LNCaP clone FGC (cell line): ENCODE results near the gene PCBP3.
"Not testable (repeated sequence)": the region's sequence is repeated elsewhere in the genome, so short reads cannot be mapped to it uniquely, and the experiment has no call there.

Source experiments
- DNase-seq: peaks from one replicate; pipeline ENCODE4 v3.0.0-alpha.2; 2011; ENCODE audit warnings: low read depth
- H3K4me3 ChIP-seq: 2 replicates; pipeline ENCODE4 v1.5.1; 2011; ENCODE audit warnings: mild to moderate bottlenecking, low read depth, low read length, control low read depth
- CTCF ChIP-seq: IDR thresholded peaks from 2 replicates; pipeline ENCODE4 v1.5.1; 2012; ENCODE audit warnings: mild to moderate bottlenecking; ENCODE audit not compliant: control insufficient read depth, insufficient read depth; ENCODE audit errors: extremely low read depth

Gene PCBP3

DNA sequence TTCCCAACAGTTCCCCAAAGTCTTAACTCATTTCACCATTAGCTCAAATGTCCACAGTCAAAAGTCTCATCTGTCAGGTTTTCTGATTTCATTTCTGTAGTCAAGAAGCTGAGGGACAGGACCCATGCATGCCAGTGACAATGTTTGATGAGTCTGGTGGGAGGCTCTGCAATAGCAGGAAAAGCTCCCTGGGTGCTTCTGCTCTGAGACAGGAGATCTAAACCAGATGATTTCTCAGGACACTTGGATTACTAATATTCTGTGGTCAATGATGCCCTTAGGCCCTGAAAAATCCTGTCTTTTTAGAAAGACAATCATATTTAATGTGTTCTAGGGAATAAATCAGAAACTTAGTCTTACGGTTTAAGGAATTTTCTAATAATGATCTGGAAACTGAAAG lies 56.4 kb downstream of the PCBP3 start:
- no peak for TF ChIP-seq CTCF
- no peak overlapping the region for H3K4me3 ChIP-seq
- no peak for DNase-seq

DNA sequence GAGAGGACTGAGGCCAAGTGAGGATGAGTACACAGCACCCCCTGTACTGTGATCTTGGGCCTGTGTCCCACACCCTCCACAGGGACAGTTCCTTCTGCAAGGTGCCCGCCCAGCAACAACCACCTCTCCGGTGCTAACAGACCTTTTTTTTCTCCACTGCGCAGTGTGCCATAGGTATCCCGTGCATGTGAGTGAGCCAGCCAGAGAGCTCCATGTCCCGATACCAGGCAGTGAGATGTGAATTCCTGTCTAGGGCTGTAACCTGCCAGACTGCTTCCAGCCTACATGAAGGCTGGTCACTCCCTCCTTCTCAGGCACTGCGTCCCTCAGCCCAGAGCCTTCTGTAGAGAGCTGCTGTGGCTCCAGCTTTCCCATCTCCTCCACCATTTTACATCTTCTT lies 56.9 kb downstream of the PCBP3 start:
- no peak for DNase-seq
- no peak overlapping the region for H3K4me3 ChIP-seq
- TF ChIP-seq CTCF = no peak

DNA sequence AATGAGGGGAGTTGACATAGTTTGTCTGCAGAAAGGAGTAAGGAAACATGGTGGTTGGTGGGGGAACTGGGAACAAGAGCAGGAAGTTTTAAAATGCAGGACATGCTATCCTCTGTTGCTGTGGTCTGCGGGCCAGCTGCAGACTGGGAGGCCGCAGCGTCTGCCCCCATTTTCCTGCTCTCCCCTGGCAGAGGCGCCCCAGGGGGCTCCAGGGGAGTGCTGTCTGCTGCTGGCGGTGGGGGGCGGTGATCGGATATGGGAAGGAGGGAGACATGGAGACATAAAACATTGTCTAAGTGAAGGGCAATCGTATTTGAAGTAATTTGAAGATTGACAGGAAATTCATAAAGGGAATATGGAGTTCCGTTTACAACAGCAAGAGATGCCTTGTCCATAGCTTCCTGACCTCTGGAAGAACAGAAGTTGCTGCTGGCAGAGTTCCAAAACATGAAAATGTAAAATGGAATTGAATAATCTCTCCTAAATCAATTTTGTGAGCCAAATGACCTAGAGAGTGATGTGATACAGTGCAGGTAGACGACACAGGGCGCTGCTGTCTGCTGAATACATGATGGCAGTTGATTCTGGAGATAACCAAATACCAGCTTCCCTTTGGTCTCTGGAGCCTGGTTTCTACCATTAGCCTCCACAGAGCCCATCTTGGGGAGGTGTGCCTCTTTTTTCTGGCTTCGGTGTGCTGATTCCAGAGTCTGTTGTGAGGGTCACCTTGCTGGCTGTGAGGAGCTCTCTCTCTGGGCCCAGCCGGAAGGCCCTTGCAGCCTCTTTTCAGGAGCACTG lies 61.0 kb downstream of the PCBP3 start:
- no peak for TF ChIP-seq CTCF
- no peak for DNase-seq
- H3K4me3 ChIP-seq = no peak overlapping the region

DNA sequence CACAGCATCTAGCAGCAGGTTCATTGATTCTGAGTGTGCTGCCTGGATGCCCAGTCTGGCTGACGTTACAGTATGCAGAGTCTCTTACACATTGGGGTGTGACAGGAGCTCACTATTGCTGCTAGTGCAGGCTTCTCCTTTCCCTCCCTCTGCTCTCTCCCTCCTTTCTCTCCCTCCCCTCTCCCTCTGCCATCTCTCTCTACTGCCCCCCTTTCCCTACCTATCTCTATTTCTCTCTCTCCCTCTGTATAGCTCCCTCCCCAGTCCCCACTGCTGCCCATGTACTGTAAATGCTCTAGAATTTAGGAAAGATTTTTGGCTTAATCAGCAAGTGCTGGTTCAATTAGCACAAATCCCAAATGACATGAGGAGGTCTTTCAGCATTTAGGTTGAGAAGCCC lies 62.8 kb downstream of the PCBP3 start:
- H3K4me3 ChIP-seq = no peak overlapping the region
- DNase-seq = no peak
- no peak for TF ChIP-seq CTCF

DNA sequence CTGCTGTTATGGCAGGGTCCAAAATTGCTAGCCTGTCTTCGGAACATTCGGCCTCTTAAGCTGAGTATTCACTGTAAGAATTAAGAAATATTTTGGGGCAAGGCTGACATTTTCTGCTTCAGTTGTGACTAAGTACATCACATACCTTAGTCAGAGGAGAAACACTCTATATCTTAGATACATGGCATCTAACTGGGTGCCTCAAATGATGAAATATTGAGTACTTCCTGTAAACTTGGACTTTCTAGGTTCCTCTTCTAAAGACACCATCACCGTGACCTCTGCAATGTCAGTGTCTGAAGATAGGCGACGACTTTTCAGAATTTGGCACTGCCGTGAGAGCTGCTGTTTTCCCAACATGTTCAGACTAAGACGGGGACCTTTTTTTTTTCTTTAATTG lies 65.6 kb downstream of the PCBP3 start:
- DNase-seq = no peak
- no peak for TF ChIP-seq CTCF
- H3K4me3 ChIP-seq = no peak overlapping the region

GRCh38 chr21:45709696-45710268 lies 66.3 kb downstream of the PCBP3 start:
- TF ChIP-seq CTCF = no peak
- DNase-seq = no peak
- H3K4me3 ChIP-seq = no peak overlapping the region

DNA sequence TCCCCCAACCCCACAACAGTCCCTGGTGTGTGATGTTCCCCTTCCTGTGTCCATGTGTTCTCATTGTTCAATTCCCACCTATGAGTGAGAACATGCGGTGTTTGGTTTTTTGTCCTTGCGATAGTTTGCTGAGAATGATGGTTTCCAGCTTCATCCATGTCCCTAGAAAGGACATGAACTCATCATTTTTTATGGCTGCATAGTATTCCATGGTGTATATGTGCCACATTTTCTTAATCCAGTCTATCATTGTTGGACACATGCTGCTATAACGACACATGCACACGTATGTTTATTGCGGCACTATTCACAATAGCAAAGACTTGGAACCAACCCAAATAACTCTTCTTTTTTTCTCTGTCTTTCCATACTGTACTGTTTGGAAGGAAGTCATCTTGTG lies 66.8 kb downstream of the PCBP3 start:
- not testable (repeated sequence) for DNase-seq, H3K4me3 ChIP-seq
